ENCODE results near the gene TRPC6. TPM values are rescaled to one million over a fixed set of nuclear protein-coding genes. Genes with fewer than 3 reads are reported as not detected.

The TRPC6 gene
- total RNA-seq, 2 experiments from 2014 or later = not detected

DNA sequence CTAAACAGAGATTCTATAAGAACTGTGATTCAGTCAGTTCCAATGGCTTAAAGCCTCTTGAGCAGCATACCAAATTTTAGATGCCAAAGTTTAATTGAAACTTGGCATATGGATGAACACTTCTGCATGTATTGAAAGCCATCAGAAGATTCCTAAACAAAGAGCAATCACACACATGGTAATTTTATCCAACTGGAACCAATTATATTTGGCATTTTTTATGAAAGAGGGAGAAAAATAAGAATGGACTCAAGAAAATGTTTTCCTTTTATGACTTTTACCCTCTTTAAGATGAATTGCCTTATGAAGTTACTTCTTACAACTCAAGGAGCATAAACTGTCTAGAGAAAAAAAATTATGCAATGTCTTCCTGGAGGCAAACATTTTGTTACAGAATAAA, 7.4 kb downstream of the TRPC6 start:
- Mint-ChIP-seq H3K4me1 (ENCODE audit: low read depth) (no peaks in the 10 kb centered on the region), H3K27ac (no peak overlapping the region), H3K36me3 (ENCODE audit: low read depth) (no peaks in the 10 kb centered on the region), H3K9me3 (peaks cover 4% of the 10 kb centered on the region), H3K27me3 (ENCODE audit: low read depth) (peaks cover 4% of the 10 kb centered on the region), H3K4me3 (no peak overlapping the region)
- intact Hi-C loops (cut with micrococcal nuclease) = no loop called here
- CTCF ChIA-PET = no interaction called here
- DNase-seq = no peak

- CTCF ChIA-PET = no interaction called here
- peaks cover 9% of the 10 kb centered on the region for H3K9me3 Mint-ChIP-seq
- intact Hi-C loops (cut with micrococcal nuclease) = no loop called here
- no peaks in the 10 kb centered on the region for H3K27me3 Mint-ChIP-seq (ENCODE audit: low read depth)
- H3K27ac Mint-ChIP-seq = no peak overlapping the region
- DNase-seq = no peak
- no peaks in the 10 kb centered on the region for H3K36me3 Mint-ChIP-seq (ENCODE audit: low read depth)
- H3K4me1 Mint-ChIP-seq (ENCODE audit: low read depth) = no peaks in the 10 kb centered on the region
- H3K4me3 Mint-ChIP-seq = no peak overlapping the region
Observed at GRCh38 chr11:101574886-101575285, 8.9 kb downstream of the TRPC6 start.

GRCh38 chr11:101567071-101567470, 16.7 kb downstream of the TRPC6 start:
- no peaks in the 10 kb centered on the region for H3K27me3 Mint-ChIP-seq (ENCODE audit: low read depth)
- no peak overlapping the region for H3K27ac Mint-ChIP-seq
- H3K36me3 Mint-ChIP-seq (ENCODE audit: low read depth) = no peaks in the 10 kb centered on the region
- intact Hi-C loops (cut with micrococcal nuclease) = no loop called here
- no peaks in the 10 kb centered on the region for H3K4me1 Mint-ChIP-seq (ENCODE audit: low read depth)
- H3K4me3 Mint-ChIP-seq = no peak overlapping the region
- CTCF ChIA-PET = interaction anchor here (0.6 kb wide), 1 partner anchor 154 kb away, joined by 4 read pairs; no protein-coding TSS in a partner anchor
- DNase-seq = no peak
- peaks cover 7% of the 10 kb centered on the region for H3K9me3 Mint-ChIP-seq

- Mint-ChIP-seq H3K27me3 (ENCODE audit: low read depth) (no peaks in the 10 kb centered on the region), H3K27ac (no peak overlapping the region), H3K4me1 (ENCODE audit: low read depth) (no peaks in the 10 kb centered on the region), H3K4me3 (no peak overlapping the region), H3K9me3 (peaks cover 7% of the 10 kb centered on the region), H3K36me3 (ENCODE audit: low read depth) (no peaks in the 10 kb centered on the region)
- intact Hi-C loops (cut with micrococcal nuclease) = no loop called here
- no peak for DNase-seq
- CTCF ChIA-PET = no interaction called here
Observed at GRCh38 chr11:101566626-101567025, 17.2 kb downstream of the TRPC6 start.

DNA sequence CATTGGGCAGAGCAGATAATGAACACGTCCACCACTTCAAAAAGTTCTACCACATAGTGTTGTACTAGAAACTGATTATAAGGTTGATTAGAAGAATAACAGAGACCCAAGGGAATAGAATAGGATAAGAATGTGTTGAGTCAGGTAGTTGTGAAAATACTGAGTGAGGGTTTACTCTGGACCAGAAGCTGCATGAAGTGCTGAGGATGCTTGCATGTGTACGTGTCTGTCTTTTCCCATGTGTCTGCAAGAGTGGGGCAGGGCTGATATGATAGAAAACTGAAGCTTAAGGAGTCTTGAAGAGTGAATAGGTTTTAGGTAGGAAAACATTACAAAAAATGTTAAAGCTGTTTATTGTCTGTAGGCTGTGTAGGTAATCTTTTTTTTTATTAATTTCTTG, 20.6 kb downstream of the TRPC6 start:
- intact Hi-C loops (cut with micrococcal nuclease) = no loop called here
- Mint-ChIP-seq H3K4me3 (no peak overlapping the region), H3K9me3 (peaks cover 1% of the 10 kb centered on the region), H3K27me3 (ENCODE audit: low read depth) (no peaks in the 10 kb centered on the region), H3K36me3 (ENCODE audit: low read depth) (no peaks in the 10 kb centered on the region), H3K4me1 (ENCODE audit: low read depth) (no peaks in the 10 kb centered on the region), H3K27ac (no peak overlapping the region)
- DNase-seq = no peak
- CTCF ChIA-PET = no interaction called here

GRCh38 chr11:101555366-101555765, 28.4 kb downstream of the TRPC6 start:
- CTCF ChIA-PET = no interaction called here
- no peak overlapping the region for H3K4me3 Mint-ChIP-seq
- H3K27me3 Mint-ChIP-seq (ENCODE audit: low read depth) = no peaks in the 10 kb centered on the region
- no peaks in the 10 kb centered on the region for H3K36me3 Mint-ChIP-seq (ENCODE audit: low read depth)
- H3K4me1 Mint-ChIP-seq (ENCODE audit: low read depth) = no peaks in the 10 kb centered on the region
- intact Hi-C loops (cut with micrococcal nuclease) = no loop called here
- no peak for DNase-seq
- H3K27ac Mint-ChIP-seq = no peak overlapping the region
- no peaks in the 10 kb centered on the region for H3K9me3 Mint-ChIP-seq

- Mint-ChIP-seq H3K36me3 (ENCODE audit: low read depth) (no peaks in the 10 kb centered on the region), H3K4me3 (no peak overlapping the region), H3K9me3 (no peaks in the 10 kb centered on the region), H3K4me1 (ENCODE audit: low read depth) (no peaks in the 10 kb centered on the region), H3K27me3 (ENCODE audit: low read depth) (no peaks in the 10 kb centered on the region), H3K27ac (no peak overlapping the region)
- CTCF ChIA-PET = no interaction called here
- DNase-seq = no peak
- intact Hi-C loops (cut with micrococcal nuclease) = no loop called here
Observed at GRCh38 chr11:101553891-101554292, 29.9 kb downstream of the TRPC6 start.

DNA sequence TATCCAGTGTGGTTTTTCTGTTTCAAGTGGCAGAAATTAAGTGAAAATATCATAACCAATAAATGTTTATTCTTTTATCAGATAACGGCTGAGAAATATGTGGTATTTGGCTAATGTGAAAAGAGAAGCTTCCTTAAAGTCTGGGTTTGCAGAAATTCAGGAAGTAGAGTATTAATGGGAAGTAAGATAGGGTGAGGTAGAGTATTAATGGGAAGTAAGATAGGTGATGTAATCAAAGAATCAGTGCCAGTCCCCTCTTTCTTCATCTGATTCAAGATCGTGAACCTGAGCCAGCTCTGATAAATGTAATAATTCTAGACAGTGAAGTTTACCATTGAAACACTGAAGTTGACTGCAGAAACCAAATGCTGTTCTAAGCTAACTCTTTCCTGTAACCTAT, 30.9 kb downstream of the TRPC6 start:
- CTCF ChIA-PET = no interaction called here
- intact Hi-C loops (cut with micrococcal nuclease) = no loop called here
- H3K27ac Mint-ChIP-seq = no peak overlapping the region
- H3K36me3 Mint-ChIP-seq (ENCODE audit: low read depth) = no peaks in the 10 kb centered on the region
- H3K4me1 Mint-ChIP-seq (ENCODE audit: low read depth) = no peaks in the 10 kb centered on the region
- H3K9me3 Mint-ChIP-seq = no peaks in the 10 kb centered on the region
- no peak for DNase-seq
- no peak overlapping the region for H3K4me3 Mint-ChIP-seq
- no peaks in the 10 kb centered on the region for H3K27me3 Mint-ChIP-seq (ENCODE audit: low read depth)

- DNase-seq = no peak
- Mint-ChIP-seq H3K27ac (no peak overlapping the region), H3K27me3 (ENCODE audit: low read depth) (no peaks in the 10 kb centered on the region), H3K4me3 (no peak overlapping the region), H3K36me3 (ENCODE audit: low read depth) (no peaks in the 10 kb centered on the region), H3K4me1 (ENCODE audit: low read depth) (no peaks in the 10 kb centered on the region), H3K9me3 (no peaks in the 10 kb centered on the region)
- intact Hi-C loops (cut with micrococcal nuclease) = loop anchor here (10.0 kb wide), 1 partner anchor 64 kb away; no protein-coding TSS in a partner anchor
- CTCF ChIA-PET = no interaction called here
Observed at GRCh38 chr11:101528541-101528940, 55.3 kb downstream of the TRPC6 start.

DNA sequence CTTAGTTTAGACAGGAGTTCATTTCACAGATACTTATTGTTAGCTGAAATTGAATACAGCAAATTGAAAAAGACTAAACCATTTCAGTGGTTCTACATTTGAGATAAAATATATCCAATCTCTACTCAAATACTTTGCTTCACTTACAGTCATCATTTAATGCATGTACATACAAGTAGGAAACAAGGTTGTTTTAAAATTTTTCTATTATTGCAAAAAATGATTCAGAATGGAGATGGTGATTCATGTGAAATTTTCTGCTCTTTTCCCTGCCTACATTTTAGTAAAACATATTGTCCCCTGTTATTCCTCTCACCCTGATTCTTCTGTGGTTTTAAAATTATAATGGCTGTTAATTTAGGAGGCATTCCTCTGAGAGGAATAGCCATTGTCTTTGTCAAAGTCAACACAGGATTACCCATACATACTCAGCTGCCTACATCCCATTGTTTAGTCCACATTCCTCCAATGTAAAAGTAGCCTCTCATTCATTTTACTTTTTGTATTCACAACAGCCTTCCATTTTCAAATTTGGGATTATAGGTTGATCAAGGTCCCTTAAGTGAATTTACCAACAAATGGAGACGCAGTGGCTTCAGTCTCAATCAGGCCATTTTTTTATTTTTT, 60.1 kb downstream of the TRPC6 start:
- CTCF ChIA-PET = no interaction called here
- H3K9me3 Mint-ChIP-seq = peaks cover 9% of the 10 kb centered on the region
- DNase-seq = no peak
- no peaks in the 10 kb centered on the region for H3K36me3 Mint-ChIP-seq (ENCODE audit: low read depth)
- intact Hi-C loops (cut with micrococcal nuclease) = loop anchor here (10.0 kb wide), 1 partner anchor 59 kb away; no protein-coding TSS in a partner anchor
- no peaks in the 10 kb centered on the region for H3K27me3 Mint-ChIP-seq (ENCODE audit: low read depth)
- no peaks in the 10 kb centered on the region for H3K4me1 Mint-ChIP-seq (ENCODE audit: low read depth)
- no peak overlapping the region for H3K27ac Mint-ChIP-seq
- H3K4me3 Mint-ChIP-seq = no peak overlapping the region

GRCh38 chr11:101523193-101523592, 60.6 kb downstream of the TRPC6 start:
- no peaks in the 10 kb centered on the region for H3K27me3 Mint-ChIP-seq (ENCODE audit: low read depth)
- H3K36me3 Mint-ChIP-seq (ENCODE audit: low read depth) = no peaks in the 10 kb centered on the region
- H3K9me3 Mint-ChIP-seq = peaks cover 9% of the 10 kb centered on the region
- no peak overlapping the region for H3K27ac Mint-ChIP-seq
- H3K4me3 Mint-ChIP-seq = no peak overlapping the region
- intact Hi-C loops (cut with micrococcal nuclease) = loop anchor here (10.0 kb wide), 1 partner anchor 58 kb away; no protein-coding TSS in a partner anchor
- CTCF ChIA-PET = no interaction called here
- no peaks in the 10 kb centered on the region for H3K4me1 Mint-ChIP-seq (ENCODE audit: low read depth)
- no peak for DNase-seq

DNA sequence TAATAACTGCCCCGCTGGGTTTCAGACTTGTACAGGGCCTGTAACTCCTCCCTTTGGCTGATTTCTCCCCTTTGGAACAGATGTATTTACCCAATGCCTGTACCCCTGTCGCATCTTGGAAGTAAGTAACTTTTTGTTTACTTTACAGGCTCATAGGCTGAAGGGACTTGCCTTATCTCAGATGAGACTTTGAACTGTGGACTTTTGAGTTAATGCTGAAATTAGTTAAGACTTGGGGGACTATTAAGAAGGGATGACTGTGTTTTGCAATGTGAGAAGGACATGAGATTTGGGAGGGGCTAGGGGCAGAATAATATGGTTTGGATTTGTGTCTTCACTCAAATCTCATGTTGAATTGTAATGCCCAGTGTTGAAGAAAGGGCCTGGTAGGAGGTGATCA, 62.0 kb downstream of the TRPC6 start:
- no peak for DNase-seq
- no peaks in the 10 kb centered on the region for H3K27me3 Mint-ChIP-seq (ENCODE audit: low read depth)
- H3K4me3 Mint-ChIP-seq = no peak overlapping the region
- no peaks in the 10 kb centered on the region for H3K36me3 Mint-ChIP-seq (ENCODE audit: low read depth)
- H3K4me1 Mint-ChIP-seq (ENCODE audit: low read depth) = no peaks in the 10 kb centered on the region
- CTCF ChIA-PET = no interaction called here
- peaks cover 9% of the 10 kb centered on the region for H3K9me3 Mint-ChIP-seq
- no peak overlapping the region for H3K27ac Mint-ChIP-seq
- intact Hi-C loops (cut with micrococcal nuclease) = loop anchor here (10.0 kb wide), 1 partner anchor 57 kb away; no protein-coding TSS in a partner anchor

DNA sequence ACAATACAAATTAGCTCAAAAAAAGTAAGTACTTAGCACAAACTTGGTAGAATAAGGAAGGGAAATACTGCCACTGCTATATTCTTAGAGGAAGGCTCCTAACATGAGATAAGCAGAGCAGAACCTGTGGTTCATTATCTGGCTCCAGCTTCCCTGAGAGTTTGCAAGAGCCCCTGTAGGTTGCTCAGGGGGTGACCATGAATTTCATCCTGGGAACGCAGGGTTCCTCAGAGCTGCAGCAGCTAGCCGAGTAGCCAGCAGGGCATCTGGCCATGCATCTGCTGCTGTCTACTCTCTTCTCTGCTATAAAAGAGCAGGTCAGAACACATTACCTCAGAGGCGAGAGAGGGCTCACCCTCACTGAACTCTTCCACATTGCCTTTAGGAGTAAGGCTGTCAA, 67.3 kb downstream of the TRPC6 start:
- H3K4me1 Mint-ChIP-seq (ENCODE audit: low read depth) = no peaks in the 10 kb centered on the region
- H3K27ac Mint-ChIP-seq = no peak overlapping the region
- peaks cover 9% of the 10 kb centered on the region for H3K9me3 Mint-ChIP-seq
- CTCF ChIA-PET = no interaction called here
- H3K36me3 Mint-ChIP-seq (ENCODE audit: low read depth) = no peaks in the 10 kb centered on the region
- DNase-seq = no peak
- intact Hi-C loops (cut with micrococcal nuclease) = no loop called here
- H3K27me3 Mint-ChIP-seq (ENCODE audit: low read depth) = no peaks in the 10 kb centered on the region
- no peak overlapping the region for H3K4me3 Mint-ChIP-seq
